H9 (cell line): ENCODE measurements around the gene RGS9. TPM values are rescaled to one million over a fixed set of nuclear protein-coding genes. Genes with fewer than 3 reads are reported as not detected.

ENCODE experiments used
- DNase-seq: peaks from one replicate; pipeline ENCODE4 v3.0.0-alpha.2; 2017
- H2AFZ ChIP-seq: one replicate; pipeline ENCODE4 v1.6.1; 2013; ENCODE audit warnings: mild to moderate bottlenecking, low read length, control low read depth, moderate library complexity
- H2AK5ac ChIP-seq: 2 replicates; pipeline ENCODE4 v1.6.1; 2013; ENCODE audit warnings: low read length, control low read depth, mixed read lengths; ENCODE audit not compliant: insufficient read length
- H2BK120ac ChIP-seq: one replicate; pipeline ENCODE4 v1.6.1; 2013; ENCODE audit warnings: low read depth, mild to moderate bottlenecking, low read length, control low read depth, inconsistent platforms; ENCODE audit not compliant: poor library complexity, severe bottlenecking
- H2BK12ac ChIP-seq: 2 replicates; pipeline ENCODE4 v1.6.1; 2013; ENCODE audit warnings: low read length, control low read depth, mixed read lengths, low read depth; ENCODE audit not compliant: insufficient read length
- H2BK15ac ChIP-seq: 2 replicates; pipeline ENCODE4 v1.6.1; 2013; ENCODE audit warnings: low read depth, low read length, control low read depth
- H2BK20ac ChIP-seq: one replicate; pipeline ENCODE4 v1.6.1; 2013; ENCODE audit warnings: low read depth, mild to moderate bottlenecking, low read length, control low read depth, inconsistent platforms; ENCODE audit not compliant: poor library complexity, severe bottlenecking
- H2BK5ac ChIP-seq: 2 replicates; pipeline ENCODE4 v1.6.1; 2013; ENCODE audit warnings: low read length, control low read depth, mixed read lengths; ENCODE audit not compliant: insufficient read length
- H3K14ac ChIP-seq: 2 replicates; pipeline ENCODE4 v1.6.1; 2013; ENCODE audit warnings: low read length, control low read depth; ENCODE audit not compliant: insufficient read depth
- H3K18ac ChIP-seq: 2 replicates; pipeline ENCODE4 v1.6.1; 2013; ENCODE audit warnings: low read depth, mild to moderate bottlenecking, mixed read lengths, low read length, control low read depth; ENCODE audit not compliant: insufficient read length
- H3K23ac ChIP-seq: 2 replicates; pipeline ENCODE4 v1.6.1; 2013; ENCODE audit warnings: low read length, control low read depth, mixed read lengths, low read depth; ENCODE audit not compliant: insufficient read length
- H3K23me2 ChIP-seq: 2 replicates; pipeline ENCODE4 v1.6.1; 2013; ENCODE audit warnings: low read depth, mild to moderate bottlenecking, mixed read lengths, low read length, control low read depth; ENCODE audit not compliant: insufficient read length, poor library complexity, severe bottlenecking
- H3K27ac ChIP-seq: 2 replicates; pipeline ENCODE4 v1.5.1; 2013; ENCODE audit warnings: low read length, control low read depth, mixed read lengths, low read depth; ENCODE audit not compliant: insufficient read length
- H3K27me3 ChIP-seq: 2 replicates; pipeline ENCODE4 v1.6.1; 2013; ENCODE audit warnings: low read length, control low read depth, inconsistent platforms; ENCODE audit not compliant: insufficient read depth
- H3K4ac ChIP-seq: 2 replicates; pipeline ENCODE4 v1.6.1; 2013; ENCODE audit warnings: low read depth, mild to moderate bottlenecking, control low read depth, inconsistent platforms, low read length, moderate library complexity
- H3K4me1 ChIP-seq: 2 replicates; pipeline ENCODE4 v1.6.1; 2013; ENCODE audit warnings: low read length, control low read depth, inconsistent platforms; ENCODE audit not compliant: insufficient read depth
- H3K4me2 ChIP-seq: 2 replicates; pipeline ENCODE4 v1.6.1; 2013; ENCODE audit warnings: low read length, control low read depth, mixed read lengths; ENCODE audit not compliant: insufficient read length, insufficient read depth
- H3K56ac ChIP-seq: 2 replicates; pipeline ENCODE4 v1.6.1; 2013; ENCODE audit warnings: low read depth, mild to moderate bottlenecking, mixed read lengths, low read length, control low read depth; ENCODE audit not compliant: insufficient read length
- H3K79me1 ChIP-seq: 2 replicates; pipeline ENCODE4 v1.6.1; 2013; ENCODE audit warnings: low read depth, mild to moderate bottlenecking, moderate library complexity, low read length, control low read depth, inconsistent platforms; ENCODE audit not compliant: insufficient read depth, poor library complexity, severe bottlenecking
- H3K79me2 ChIP-seq: 2 replicates; pipeline ENCODE4 v1.6.1; 2013; ENCODE audit warnings: low read length, control low read depth, inconsistent platforms; ENCODE audit not compliant: insufficient read depth
- H3K9ac ChIP-seq: 2 replicates; pipeline ENCODE4 v1.6.1; 2013; ENCODE audit warnings: low read length, control low read depth, mixed read lengths; ENCODE audit not compliant: insufficient read length; ENCODE audit errors: extremely low read depth
- H3K9me3 ChIP-seq: one replicate; pipeline ENCODE4 v1.6.1; 2013; ENCODE audit warnings: low read depth, low read length, inconsistent platforms; ENCODE audit not compliant: control insufficient read depth
- H3T11ph ChIP-seq: one replicate; pipeline ENCODE4 v1.6.1; 2013; ENCODE audit warnings: mild to moderate bottlenecking, low read length, control low read depth, inconsistent platforms
- H4K20me1 ChIP-seq: one replicate; pipeline ENCODE4 v1.6.1; 2013; ENCODE audit not compliant: control insufficient read depth, insufficient read length, insufficient read depth
- H4K5ac ChIP-seq: 2 replicates; pipeline ENCODE4 v1.6.1; 2013; ENCODE audit warnings: low read depth, mild to moderate bottlenecking, mixed read lengths, low read length, control low read depth; ENCODE audit not compliant: insufficient read length
- H4K8ac ChIP-seq: replicated peaks from 2 replicates; pipeline ENCODE4 v1.6.1; 2013; ENCODE audit warnings: low read length, control low read depth, mixed read lengths, low read depth; ENCODE audit not compliant: insufficient read length
- H4K91ac ChIP-seq: 2 replicates; pipeline ENCODE4 v1.6.1; 2013; ENCODE audit warnings: low read depth, mild to moderate bottlenecking, moderate library complexity, mixed read lengths, low read length, control low read depth; ENCODE audit not compliant: insufficient read length
- H3K27ac Mint-ChIP-seq, 3 experiments: 2 replicates in 2 of 3; 3 replicates in 1 of 3; pipeline ENCODE4 v1.8.0; 2020 to 2021; ENCODE audit warnings: mixed read lengths in 3 of 3, mild to moderate bottlenecking in 1 of 3, moderate library complexity in 1 of 3
- H3K27me3 Mint-ChIP-seq: 2 replicates; pipeline ENCODE4 v1.8.0; 2021; ENCODE audit warnings: low read depth, mild to moderate bottlenecking, moderate library complexity, mixed read lengths
- H3K36me3 Mint-ChIP-seq, 3 experiments: 2 replicates in 2 of 3; 3 replicates in 1 of 3; pipeline ENCODE4 v1.8.0; 2020 to 2021; ENCODE audit warnings: low read depth in 3 of 3, mixed read lengths in 3 of 3; ENCODE audit not compliant: insufficient read depth in 1 of 3
- H3K4me1 Mint-ChIP-seq, 2 experiments: 2 replicates each; pipeline ENCODE4 v1.8.0; 2020; ENCODE audit warnings: mixed read lengths in 2 of 2
- H3K4me3 Mint-ChIP-seq, 2 experiments: 2 replicates in 1 of 2; 3 replicates in 1 of 2; pipeline ENCODE4 v1.8.0; 2020 to 2021; ENCODE audit warnings: mild to moderate bottlenecking in 2 of 2, mixed read lengths in 2 of 2, moderate library complexity in 1 of 2
- H3K9me3 Mint-ChIP-seq, 2 experiments: 2 replicates in 1 of 2; 3 replicates in 1 of 2; pipeline ENCODE4 v1.8.0; 2020; ENCODE audit warnings: mild to moderate bottlenecking in 2 of 2, mixed read lengths in 2 of 2, moderate library complexity in 1 of 2
- CTCF ChIP-seq: fragments of 200-600 bp; sonication (generic); conservative IDR thresholded peaks from 3 replicates; pipeline ENCODE4 v1.8.0; 2021; ENCODE audit warnings: antibody characterized with exemption, mild to moderate bottlenecking
- WGBS: extraction: QIAGEN DNeasy Blood & Tissue Kit; methylation state at CpG from one replicate; pipeline ENCODE4 v1.1.7; 2013; ENCODE audit warnings: missing lambda C conversion rate, low lambda C conversion rate, mixed read lengths; ENCODE audit not compliant: insufficient read length; ENCODE audit errors: extremely low coverage; 5-methylcytosine and 5-hydroxymethylcytosine counted together
- total RNA-seq: library from RNA; stranded (reverse); gene quantifications from 2 replicates; pipeline ENCODE4 v1.2.1, GENCODE V29; 2021

The RGS9 gene
- total RNA-seq, 1 experiment from 2014 or later = 12.0 TPM

DNA sequence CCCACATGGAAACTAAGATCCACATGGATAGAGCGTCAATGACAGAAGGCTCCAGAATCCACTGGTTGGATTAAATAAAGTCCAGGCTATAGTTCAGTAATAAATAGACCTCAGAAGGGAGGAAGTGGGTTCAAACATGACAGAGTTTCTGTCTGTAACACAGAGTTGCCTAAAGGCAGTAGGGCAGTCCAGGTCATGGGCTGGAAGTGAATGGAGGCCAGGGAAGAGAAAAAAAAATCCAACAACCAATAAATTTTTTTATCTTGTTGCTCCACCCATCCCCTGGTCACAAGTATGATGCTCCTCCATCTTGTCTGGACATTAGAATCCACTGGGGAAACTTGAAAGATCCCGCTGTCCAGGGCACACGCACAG, 92.4 kb downstream of the RGS9 start:
- no peak overlapping the region for H3K27ac ChIP-seq
- no peak overlapping the region for H3K56ac ChIP-seq
- H3K27me3 ChIP-seq = no peaks in the 10 kb centered on the region
- no peak overlapping the region for H2BK12ac ChIP-seq
- no peak overlapping the region for H4K8ac ChIP-seq
- H3K4ac ChIP-seq = no peak overlapping the region
- no peak overlapping the region for H3K9ac ChIP-seq
- H4K91ac ChIP-seq = no peak overlapping the region
- no peak overlapping the region for H2BK120ac ChIP-seq
- H2AK5ac ChIP-seq = no peak overlapping the region
- no peaks in the 10 kb centered on the region; the same call in 1 of the 2 replicates for H3K27me3 Mint-ChIP-seq
- no peak overlapping the region for H3T11ph ChIP-seq
- no peaks in the 10 kb centered on the region for H3K4me1 ChIP-seq
- H3K18ac ChIP-seq = no peak overlapping the region
- H4K5ac ChIP-seq = no peak overlapping the region
- no peaks in the 10 kb centered on the region for H3K9me3 ChIP-seq
- no peak overlapping the region for H3K4me2 ChIP-seq
- no peak overlapping the region for H3K23ac ChIP-seq
- TF ChIP-seq CTCF = no peak
- H3K79me2 ChIP-seq = no peaks in the 10 kb centered on the region
- H2BK5ac ChIP-seq = no peak overlapping the region
- no CpG with 5 or more reads among the region's 3 CpGs for WGBS
- no peaks in the 10 kb centered on the region; a peak in 1 of 7 replicates for H3K36me3 Mint-ChIP-seq
- H3K4me1 Mint-ChIP-seq = peaks cover 12 to 18% of the 10 kb centered on the region in 2 experiments; a peak in 3 of 4 replicates
- no peak overlapping the region for H3K14ac ChIP-seq
- H3K23me2 ChIP-seq = no peaks in the 10 kb centered on the region
- no peak overlapping the region for H2BK15ac ChIP-seq
- H2BK20ac ChIP-seq = no peak overlapping the region
- no peak for DNase-seq
- no peak overlapping the region for H3K27ac Mint-ChIP-seq
- H3K79me1 ChIP-seq = no peaks in the 10 kb centered on the region
- H3K4me3 Mint-ChIP-seq = no peak overlapping the region
- H3K9me3 Mint-ChIP-seq = no peaks in the 10 kb centered on the region; a peak in 1 of 5 replicates
- no peaks in the 10 kb centered on the region for H4K20me1 ChIP-seq
- H2AFZ ChIP-seq = no peak overlapping the region
